Mesendoderm (in vitro differentiated cells): ENCODE measurements around the gene FKBP6.

Experiments
- DNase-seq: peaks from one replicate; pipeline ENCODE4 v3.0.0; 2013
- H2AK5ac ChIP-seq: 2 replicates; pipeline ENCODE4 v1.6.1; 2013; ENCODE audit warnings: low read length, inconsistent platforms
- H2BK120ac ChIP-seq: 2 replicates; pipeline ENCODE4 v1.6.1; 2013; ENCODE audit warnings: low read depth, mild to moderate bottlenecking, low read length, moderate library complexity, mixed read lengths
- H2BK15ac ChIP-seq: replicated peaks from 2 replicates; pipeline ENCODE4 v1.6.1; 2013; ENCODE audit warnings: low read depth, mild to moderate bottlenecking, moderate library complexity
- H2BK5ac ChIP-seq: 2 replicates; pipeline ENCODE4 v1.6.1; 2013; ENCODE audit warnings: low read length, inconsistent platforms
- H3K18ac ChIP-seq: 2 replicates; pipeline ENCODE4 v1.6.1; 2013; ENCODE audit warnings: mild to moderate bottlenecking, low read length, mixed read lengths
- H3K23ac ChIP-seq: one replicate; pipeline ENCODE4 v1.6.1; 2013; ENCODE audit warnings: low read length
- H3K27ac ChIP-seq: 2 replicates; pipeline ENCODE4 v1.5.1; 2013; ENCODE audit warnings: low read depth, mild to moderate bottlenecking, inconsistent platforms, low read length, moderate library complexity
- H3K27me3 ChIP-seq: 2 replicates; pipeline ENCODE4 v1.6.1; 2013; ENCODE audit warnings: low read length, control low read depth, mild to moderate bottlenecking, inconsistent platforms; ENCODE audit not compliant: insufficient read depth, poor library complexity
- H3K36me3 ChIP-seq: 2 replicates; pipeline ENCODE4 v1.6.1; 2013; ENCODE audit warnings: low read length, inconsistent platforms; ENCODE audit not compliant: control insufficient read depth, insufficient read depth
- H3K4ac ChIP-seq: one replicate; pipeline ENCODE4 v1.6.1; 2013; ENCODE audit warnings: low read depth, mild to moderate bottlenecking, low read length, moderate library complexity
- H3K4me1 ChIP-seq: 2 replicates; pipeline ENCODE4 v1.6.1; 2013; ENCODE audit warnings: low read depth, low read length, inconsistent platforms; ENCODE audit not compliant: control insufficient read depth
- H3K4me2 ChIP-seq: 2 replicates; pipeline ENCODE4 v1.6.1; 2013; ENCODE audit warnings: low read length
- H3K4me3 ChIP-seq: 2 replicates; pipeline ENCODE4 v1.5.1; 2013; ENCODE audit warnings: mild to moderate bottlenecking, low read length
- H3K56ac ChIP-seq: one replicate; pipeline ENCODE4 v1.6.1; 2013; ENCODE audit warnings: low read length
- H3K79me1 ChIP-seq: 2 replicates; pipeline ENCODE4 v1.6.1; 2013; ENCODE audit warnings: low read length, inconsistent platforms
- H3K79me2 ChIP-seq: 2 replicates; pipeline ENCODE4 v1.6.1; 2013; ENCODE audit warnings: mild to moderate bottlenecking, low read length; ENCODE audit not compliant: control insufficient read depth, insufficient read depth
- H3K9ac ChIP-seq: 2 replicates; pipeline ENCODE4 v1.6.1; 2013; ENCODE audit warnings: low read length, inconsistent platforms
- H4K5ac ChIP-seq: one replicate; pipeline ENCODE4 v1.6.1; 2013; ENCODE audit warnings: low read length
- H4K8ac ChIP-seq: one replicate; pipeline ENCODE4 v1.6.1; 2013; ENCODE audit warnings: low read depth, mild to moderate bottlenecking, control low read depth, low read length, moderate library complexity
- WGBS: extraction: QIAGEN DNeasy Blood & Tissue Kit; methylation state at CpG from one replicate; pipeline ENCODE4 v1.1.7; 2013; ENCODE audit warnings: low lambda C conversion rate, missing lambda C conversion rate; ENCODE audit not compliant: insufficient coverage; ENCODE audit errors: extremely low coverage; 5-methylcytosine and 5-hydroxymethylcytosine counted together

FKBP6 gene

GRCh38 chr7:73351447-73352167, 23.6 kb downstream of the FKBP6 start:
- Histone ChIP-seq H2BK120ac (peak overlapping the region; percentile 23), H4K8ac (no peak overlapping the region), H3K4ac (no peak overlapping the region), H3K79me2 (no peaks in the 10 kb centered on the region), H3K27ac (peak overlapping the region; percentile 39), H3K4me1 (peaks cover 3% of the 10 kb centered on the region), H2BK5ac (no peak overlapping the region), H3K79me1 (no peaks in the 10 kb centered on the region), H2BK15ac (no peak overlapping the region), H3K18ac (no peak overlapping the region), H2AK5ac (no peak overlapping the region), H3K56ac (peak overlapping the region; percentile 6), H3K4me3 (no peak overlapping the region), H3K36me3 (no peaks in the 10 kb centered on the region), H3K23ac (no peak overlapping the region), H3K27me3 (no peaks in the 10 kb centered on the region), H4K5ac (no peak overlapping the region), H3K9ac (no peak overlapping the region), H3K4me2 (no peak overlapping the region)
- peak; percentile 92 for DNase-seq
- WGBS: no CpG with 5 or more reads among the region's 6 CpGs

DNA sequence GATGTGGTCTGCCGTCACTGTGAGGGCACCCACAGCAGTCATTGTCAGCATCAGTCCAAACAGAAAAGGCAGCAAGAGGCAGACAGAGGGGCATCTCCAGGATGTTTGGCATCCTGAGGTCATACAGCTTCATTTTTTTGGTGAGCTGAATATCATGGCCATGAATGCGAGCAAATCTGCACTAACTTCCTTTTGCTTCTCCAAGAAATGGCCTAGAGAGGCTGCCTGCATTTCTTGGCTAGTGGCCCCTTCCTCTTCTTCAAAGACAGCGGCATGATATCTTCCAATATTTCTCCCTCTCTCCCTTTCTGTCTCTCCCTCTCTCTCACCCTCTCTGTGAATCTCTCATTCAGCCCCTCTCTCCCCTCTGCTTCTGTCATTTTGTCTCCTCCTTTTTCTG, 24.8 kb downstream of the FKBP6 start:
- Histone ChIP-seq H3K4me1 (peaks cover 3% of the 10 kb centered on the region), H3K79me2 (no peaks in the 10 kb centered on the region), H3K18ac (no peak overlapping the region), H4K5ac (no peak overlapping the region), H4K8ac (no peak overlapping the region), H3K27ac (no peak overlapping the region), H3K56ac (no peak overlapping the region), H3K27me3 (no peaks in the 10 kb centered on the region), H3K4me3 (no peak overlapping the region), H2AK5ac (no peak overlapping the region), H3K4ac (no peak overlapping the region), H3K9ac (no peak overlapping the region), H3K79me1 (no peaks in the 10 kb centered on the region), H2BK120ac (no peak overlapping the region), H3K36me3 (no peaks in the 10 kb centered on the region), H3K23ac (no peak overlapping the region), H2BK15ac (no peak overlapping the region), H3K4me2 (no peak overlapping the region), H2BK5ac (no peak overlapping the region)
- no peak for DNase-seq
- no CpG with 5 or more reads among the region's 3 CpGs for WGBS

- Histone ChIP-seq H3K56ac (no peak overlapping the region), H2BK120ac (no peak overlapping the region), H3K4me3 (no peak overlapping the region), H3K18ac (no peak overlapping the region), H2BK15ac (no peak overlapping the region), H3K23ac (no peak overlapping the region), H2BK5ac (no peak overlapping the region), H4K8ac (no peak overlapping the region), H3K9ac (no peak overlapping the region), H3K79me2 (no peaks in the 10 kb centered on the region), H3K36me3 (no peaks in the 10 kb centered on the region), H3K4ac (no peak overlapping the region), H4K5ac (no peak overlapping the region), H3K27ac (no peak overlapping the region), H2AK5ac (no peak overlapping the region), H3K79me1 (no peaks in the 10 kb centered on the region), H3K4me1 (peaks cover 3% of the 10 kb centered on the region), H3K27me3 (no peaks in the 10 kb centered on the region), H3K4me2 (no peak overlapping the region)
- peak; percentile 77 for DNase-seq
- no CpG with 5 or more reads among the region's 6 CpGs for WGBS
Observed at GRCh38 chr7:73353243-73353642, 25.3 kb downstream of the FKBP6 start.

- Histone ChIP-seq H2BK15ac (no peak overlapping the region), H3K56ac (no peak overlapping the region), H3K4me2 (no peak overlapping the region), H3K36me3 (no peaks in the 10 kb centered on the region), H2BK5ac (no peak overlapping the region), H3K4ac (no peak overlapping the region), H3K4me1 (peaks cover 3% of the 10 kb centered on the region), H3K9ac (no peak overlapping the region), H3K27ac (no peak overlapping the region), H4K5ac (no peak overlapping the region), H3K79me2 (no peaks in the 10 kb centered on the region), H2AK5ac (no peak overlapping the region), H2BK120ac (no peak overlapping the region), H3K18ac (no peak overlapping the region), H3K79me1 (no peaks in the 10 kb centered on the region), H4K8ac (no peak overlapping the region), H3K23ac (no peak overlapping the region), H3K27me3 (no peaks in the 10 kb centered on the region), H3K4me3 (no peak overlapping the region)
- no CpG with 5 or more reads among the region's 9 CpGs for WGBS
- DNase-seq: no peak
Observed at GRCh38 chr7:73354196-73354595, 26.2 kb downstream of the FKBP6 start.

- WGBS: no CpG with 5 or more reads among the region's 17 CpGs
- H3K27me3 ChIP-seq: no peaks in the 10 kb centered on the region
- H4K8ac ChIP-seq: no peak overlapping the region
Observed at GRCh38 chr7:73354821-73355220, 26.9 kb downstream of the FKBP6 start.

GRCh38 chr7:73356159-73356558, 28.2 kb downstream of the FKBP6 start:
- peaks cover 3% of the 10 kb centered on the region for H3K4me1 ChIP-seq
- no peak overlapping the region for H4K5ac ChIP-seq
- no peak for DNase-seq
- WGBS: no CpG with 5 or more reads among the region's 5 CpGs
- H3K23ac ChIP-seq: no peak overlapping the region
- H3K18ac ChIP-seq: no peak overlapping the region
- H3K36me3 ChIP-seq: no peaks in the 10 kb centered on the region
- H2BK15ac ChIP-seq: no peak overlapping the region
- no peak overlapping the region for H3K4me2 ChIP-seq
- H3K79me2 ChIP-seq: no peaks in the 10 kb centered on the region
- no peak overlapping the region for H3K9ac ChIP-seq
- no peak overlapping the region for H3K56ac ChIP-seq
- no peaks in the 10 kb centered on the region for H3K79me1 ChIP-seq
- no peak overlapping the region for H2BK120ac ChIP-seq
- H3K27me3 ChIP-seq: no peaks in the 10 kb centered on the region
- H3K4ac ChIP-seq: no peak overlapping the region
- H2BK5ac ChIP-seq: no peak overlapping the region
- no peak overlapping the region for H3K4me3 ChIP-seq
- H2AK5ac ChIP-seq: no peak overlapping the region
- H3K27ac ChIP-seq: no peak overlapping the region
- no peak overlapping the region for H4K8ac ChIP-seq

More at GRCh38 chr7:73354821-73355220, 26.9 kb downstream of the FKBP6 start:
- H3K4ac ChIP-seq: no peak overlapping the region
- no peak overlapping the region for H3K4me2 ChIP-seq
- no peak overlapping the region for H2BK120ac ChIP-seq
- H3K9ac ChIP-seq: no peak overlapping the region
- no peak overlapping the region for H2AK5ac ChIP-seq
- H3K23ac ChIP-seq: no peak overlapping the region
- H4K5ac ChIP-seq: no peak overlapping the region
- H3K4me1 ChIP-seq: peaks cover 3% of the 10 kb centered on the region
- no peaks in the 10 kb centered on the region for H3K36me3 ChIP-seq
- H3K56ac ChIP-seq: no peak overlapping the region
- H3K79me2 ChIP-seq: no peaks in the 10 kb centered on the region
- H3K18ac ChIP-seq: no peak overlapping the region
- H3K4me3 ChIP-seq: no peak overlapping the region
- H2BK5ac ChIP-seq: no peak overlapping the region
- no peaks in the 10 kb centered on the region for H3K79me1 ChIP-seq
- H2BK15ac ChIP-seq: no peak overlapping the region
- no peak for DNase-seq
- no peak overlapping the region for H3K27ac ChIP-seq
